HepG2 (cell line): ENCODE data around the gene NCOA4. TPM values are rescaled to one million over a fixed set of nuclear protein-coding genes. Genes with fewer than 3 reads are reported as not detected.

Experiments used
- ATAC-seq: fragments of 200-7000 bp; cut with Tn5 transposase; 3 replicates; pipeline ENCODE4 v1.9.1; 2020; ENCODE audit warnings: mild to moderate bottlenecking, moderate library complexity
- BruUV-seq: library from RNA; stranded (reverse); fragments of 400-500 nt; replicated peaks from 2 replicates; lab custom pipeline; 2021; lab: Mats Ljungman, UMichigan
- CTCF ChIA-PET: fragments of 300-600 bp; formaldehyde crosslinking; extraction: SDS; loops from one replicate; lab custom pipeline; 2021; ENCODE audit warnings: low total read pairs, inconsistent platforms, low intra/inter-chr PET ratio; lab: Yijun Ruan, JAX
- POLR2A ChIA-PET: fragments of 350-600 bp; sonication (Branson Sonifier 250); formaldehyde crosslinking; loops from one replicate; lab custom pipeline; 2020; ENCODE audit warnings: antibody characterized with exemption, inconsistent platforms; lab: Yijun Ruan, JAX
- DNase-seq: peaks from one replicate; pipeline ENCODE4 v3.0.0-alpha.2; 2015; ENCODE audit warnings: low spot score
- FAIRE-seq: peaks from 3 replicates; lab custom pipeline; 2011; peaks lifted over from hg19 to GRCh38; lab: Jason Lieb, UNC
- H2AFZ ChIP-seq: one replicate; pipeline ENCODE4 v1.6.1; 2011; ENCODE audit warnings: low read length, inconsistent platforms
- H3K27ac ChIP-seq: fragments of 300-600 bp; 3 replicates; pipeline ENCODE4 v1.8.0; 2011; ENCODE audit warnings: mixed run types, mild to moderate bottlenecking, mixed read lengths, low read length, inconsistent platforms; ENCODE audit not compliant: insufficient read depth; ENCODE audit errors: extremely low read length
- H3K27me3 ChIP-seq, 2 experiments: fragments of 200-600 bp in 1 of 2; 2 replicates in 1 of 2; 3 replicates in 1 of 2; pipeline versions ENCODE4 v1.6.0 to v1.8.0; 2011; ENCODE audit warnings: low read length in 2 of 2, mild to moderate bottlenecking in 2 of 2, moderate library complexity in 2 of 2, inconsistent platforms in 1 of 2; ENCODE audit not compliant: insufficient read depth in 2 of 2, control insufficient read depth in 1 of 2
- H3K36me3 ChIP-seq, 2 experiments: fragments of 200-600 bp in 1 of 2; replicated peaks in 1 of 2; 2 replicates in 1 of 2; 3 replicates in 1 of 2; pipeline versions ENCODE4 v1.5.1 to v1.8.0; 2011; ENCODE audit warnings: low read length in 2 of 2, inconsistent platforms in 1 of 2; ENCODE audit not compliant: insufficient read depth in 2 of 2, control insufficient read depth in 1 of 2
- H3K4me1 ChIP-seq: 2 replicates; pipeline ENCODE4 v1.5.1; 2012; ENCODE audit warnings: low read length, inconsistent platforms; ENCODE audit not compliant: insufficient read depth
- H3K4me2 ChIP-seq: 2 replicates; pipeline ENCODE4 v1.6.0; 2011; ENCODE audit warnings: low read depth, low read length, inconsistent platforms
- H3K4me3 ChIP-seq, 3 experiments: fragments of 200-600 bp in 1 of 3; sonication (generic), shearing (Covaris generic) in 1 of 3; replicated peaks in 1 of 3; 2 replicates each; pipeline ENCODE4 v1.5.1; 2011 to 2016; ENCODE audit warnings: low read length in 3 of 3, inconsistent platforms in 2 of 3, low read depth in 2 of 3, mild to moderate bottlenecking in 2 of 3, control low read depth in 1 of 3, mixed read lengths in 1 of 3; ENCODE audit not compliant: insufficient read depth in 1 of 3
- H3K79me2 ChIP-seq: one replicate; pipeline ENCODE4 v1.6.1; 2011; ENCODE audit warnings: low read length, inconsistent platforms; ENCODE audit not compliant: insufficient read depth
- H3K9ac ChIP-seq: 2 replicates; pipeline ENCODE4 v1.6.0; 2011; ENCODE audit warnings: mild to moderate bottlenecking, low read depth, low read length, inconsistent platforms; ENCODE audit not compliant: insufficient read depth
- H3K9me3 ChIP-seq: 2 replicates; pipeline ENCODE4 v1.5.1; 2012; ENCODE audit warnings: mild to moderate bottlenecking, low read length
- H4K20me1 ChIP-seq: 2 replicates; pipeline ENCODE4 v1.6.0; 2011; ENCODE audit warnings: inconsistent platforms, mild to moderate bottlenecking, low read length, moderate library complexity; ENCODE audit not compliant: insufficient read depth
- EEA1 ChIP-seq: sonication (generic); formaldehyde crosslinking; IDR thresholded peaks from 2 replicates; pipeline ENCODE4 v1.5.1; 2020; ENCODE audit warnings: mild to moderate bottlenecking, missing genetic modification reagents, borderline replicate concordance
- ELF1 ChIP-seq: sonication (generic); formaldehyde crosslinking; IDR thresholded peaks from 2 replicates; pipeline ENCODE4 v1.4.0; 2020; ENCODE audit warnings: missing genetic modification reagents
- FOSL2 ChIP-seq: sonication (generic); formaldehyde crosslinking; IDR thresholded peaks from 2 replicates; pipeline ENCODE4 v1.4.0; 2020; ENCODE audit warnings: missing genetic modification reagents
- FOXA3 ChIP-seq: IDR thresholded peaks from 2 replicates; pipeline ENCODE4 v1.6.1; 2016; ENCODE audit warnings: missing genetic modification reagents, missing compliant biosample characterization
- KAT7 ChIP-seq: IDR thresholded peaks from 2 replicates; pipeline ENCODE4 v1.6.1; 2018; ENCODE audit warnings: borderline replicate concordance, missing compliant biosample characterization
- MAFF ChIP-seq: IDR thresholded peaks from 2 replicates; pipeline ENCODE4 v1.6.1; 2011; ENCODE audit warnings: low read depth, low read length, improper control_type of control experiment
- MED1 ChIP-seq: sonication (generic); formaldehyde crosslinking; IDR thresholded peaks from 2 replicates; pipeline ENCODE4 v1.4.0; 2020; ENCODE audit warnings: missing genetic modification reagents
- NONO ChIP-seq, 2 experiments: fragments of 450-650 bp in 1 of 2; sonication (generic) in 1 of 2; formaldehyde crosslinking in 1 of 2; IDR thresholded peaks in 1 of 2; conservative IDR thresholded peaks in 1 of 2; 2 replicates each; pipeline versions ENCODE4 v1.6.1 to v1.8.0; 2017 to 2022; ENCODE audit warnings: mild to moderate bottlenecking in 1 of 2, missing genetic modification reagents in 1 of 2, moderate library complexity in 1 of 2
- POLR2AphosphoS5 ChIP-seq: IDR thresholded peaks from 2 replicates; pipeline ENCODE4 v1.6.1; 2012; ENCODE audit warnings: low read depth, low read length
- SOX6 ChIP-seq, 2 experiments: fragments of 450-650 bp in 1 of 2; sonication (generic) in 1 of 2; formaldehyde crosslinking in 1 of 2; IDR thresholded peaks; 2 replicates each; pipeline versions ENCODE4 v1.4.0 to v1.6.1; 2017 to 2020; ENCODE audit warnings: antibody characterized with exemption in 1 of 2, mild to moderate bottlenecking in 1 of 2, missing genetic modification reagents in 1 of 2
- SP5 ChIP-seq: IDR thresholded peaks from 2 replicates; pipeline ENCODE4 v1.6.1; 2016; ENCODE audit warnings: low read depth, borderline replicate concordance
- TBL1XR1 ChIP-seq: fragments of 150-350 bp; IDR thresholded peaks from 2 replicates; pipeline ENCODE4 v1.6.1; 2014; ENCODE audit warnings: borderline replicate concordance, low read length; ENCODE audit not compliant: partially characterized antibody
- ZNF12 ChIP-seq: sonication (generic); formaldehyde crosslinking; IDR thresholded peaks from 2 replicates; pipeline ENCODE4 v1.5.0; 2020; ENCODE audit warnings: missing genetic modification reagents
- ZNF143 ChIP-seq: sonication (generic); formaldehyde crosslinking; IDR thresholded peaks from 2 replicates; pipeline ENCODE4 v1.4.0; 2020; ENCODE audit warnings: missing genetic modification reagents
- ZNF3 ChIP-seq: IDR thresholded peaks from 2 replicates; pipeline ENCODE4 v1.7.0; 2017; ENCODE audit warnings: inconsistent platforms
- ZNF333 ChIP-seq: sonication (generic); formaldehyde crosslinking; IDR thresholded peaks from 2 replicates; pipeline ENCODE4 v1.4.0; 2020; ENCODE audit warnings: mild to moderate bottlenecking, missing genetic modification reagents, borderline replicate concordance
- ZNF503 ChIP-seq: sonication (generic); formaldehyde crosslinking; IDR thresholded peaks from 2 replicates; pipeline ENCODE4 v1.4.0; 2020; ENCODE audit warnings: missing genetic modification reagents
- ZNF567 ChIP-seq: sonication (generic); formaldehyde crosslinking; IDR thresholded peaks from 2 replicates; pipeline ENCODE4 v1.8.1; 2023; ENCODE audit warnings: mild to moderate bottlenecking, missing genetic modification reagents, borderline replicate concordance
- ZSCAN9 ChIP-seq: IDR thresholded peaks from 2 replicates; pipeline ENCODE4 v1.6.1; 2016; ENCODE audit warnings: borderline replicate concordance
- WGBS: methylation state at CpG from one replicate; pipeline ENCODE4 v1.1.6; 2017; ENCODE audit warnings: low lambda C conversion rate; 5-methylcytosine and 5-hydroxymethylcytosine counted together
- in situ Hi-C: cut with HindIII; loops from 2 replicates; pipeline ENCODE4 v1.10.0; 2017; ENCODE audit warnings: low pct_unique_long_range_greater_than_20kb; ENCODE audit not compliant: extremely low pct_ligation_motif_present
- intact Hi-C: fragments of 100-400 bp; cut with micrococcal nuclease; formaldehyde crosslinking; loops from one replicate; pipeline ENCODE4 v1.10.0; 2022; ENCODE audit not compliant: unreplicated experiment
- polyA plus RNA-seq, 8 experiments: library from polyadenylated mRNA; depleted of rRNA in 3 of 8; stranded (reverse) in 7 of 8; unstranded in 1 of 8; fragments of >200 nt; fragmentation: Illumina TruSeq in 4 of 8; extraction: Trizol in 4 of 8; gene quantifications; 2 replicates each; pipeline versions ENCODE4 v1.2.1 to v1.2.3, GENCODE V29; 2011 to 2016; ENCODE audit warnings: low read depth in 4 of 8, missing spikeins in 1 of 8, mixed read lengths in 1 of 8; ENCODE audit not compliant: insufficient read depth in 1 of 8
- total RNA-seq, 5 experiments: library from RNA; depleted of rRNA; stranded (reverse); fragments of >200 nt; fragmentation: Illumina TruSeq; extraction: Trizol; gene quantifications; 2 replicates each; pipeline ENCODE4 v1.2.3, GENCODE V29; 2016; ENCODE audit warnings: low read depth in 1 of 5
- TF ChIP-seq, protein P1 (sequence below): sonication (generic); formaldehyde crosslinking; IDR thresholded peaks from 2 replicates; pipeline ENCODE4 v1.4.0; 2020; ENCODE audit warnings: mild to moderate bottlenecking, low read depth, missing genetic modification reagents

Gene NCOA4
- total and polyA plus RNA-seq, 2 of the 13 experiments (the other 11 are each of a cell fraction or from before 2014, with no cell fraction given), result 306 to 400 TPM

DNA sequence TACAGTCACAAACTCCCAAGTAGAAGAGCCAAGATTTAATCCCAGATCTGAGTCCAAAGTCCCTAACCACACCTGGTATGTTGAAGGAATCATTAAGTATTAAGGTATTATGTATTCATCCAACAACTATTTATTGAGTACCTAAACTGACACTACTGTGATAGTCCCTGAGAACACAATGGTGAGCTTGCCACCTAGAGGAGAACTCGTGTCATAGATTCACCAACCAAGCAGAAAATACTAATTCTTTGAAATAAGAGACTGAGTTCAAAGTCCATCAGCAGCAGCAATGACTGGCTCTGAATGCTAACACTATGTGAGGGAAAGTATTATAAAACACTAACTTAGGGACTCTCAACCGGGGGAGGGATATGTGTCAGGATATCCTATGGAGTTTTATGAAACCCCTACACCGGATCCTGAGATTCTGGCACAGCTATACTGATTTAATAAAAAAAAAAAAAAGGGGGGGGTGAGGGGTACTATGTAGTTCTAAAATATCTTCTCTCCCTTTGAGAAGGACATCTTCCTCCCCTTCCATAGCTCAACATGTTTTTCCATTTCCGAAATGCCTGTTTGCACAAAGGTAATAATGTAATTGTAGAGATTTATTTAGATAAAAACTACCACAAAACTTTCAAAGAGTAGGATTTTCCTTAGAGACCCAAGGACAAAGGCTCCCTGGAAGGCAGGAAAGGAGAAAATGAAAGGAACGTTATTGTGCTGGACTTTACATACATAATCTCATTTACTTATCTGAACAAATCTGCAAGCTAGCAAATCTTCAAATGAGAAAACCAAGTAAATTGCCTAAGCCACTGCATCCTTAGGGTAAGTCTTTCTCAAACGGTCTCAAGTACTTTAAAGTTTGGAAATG, 1.6 kb downstream of the NCOA4 start:
- WGBS, result under 1% methylated on average over 6 of the region's 6 CpGs
- 0 out of 2 replicates have a peak, but pooled peaks have one; percentile 19 for TF ChIP-seq SP5 (CRISPR knock-in tag)
- TF ChIP-seq ELF1 (CRISPR knock-in tag), result no peak
- TF ChIP-seq EEA1, result no peak
- no peak for TF ChIP-seq ZNF12 (CRISPR knock-in tag)
- TF ChIP-seq, protein P1, sequence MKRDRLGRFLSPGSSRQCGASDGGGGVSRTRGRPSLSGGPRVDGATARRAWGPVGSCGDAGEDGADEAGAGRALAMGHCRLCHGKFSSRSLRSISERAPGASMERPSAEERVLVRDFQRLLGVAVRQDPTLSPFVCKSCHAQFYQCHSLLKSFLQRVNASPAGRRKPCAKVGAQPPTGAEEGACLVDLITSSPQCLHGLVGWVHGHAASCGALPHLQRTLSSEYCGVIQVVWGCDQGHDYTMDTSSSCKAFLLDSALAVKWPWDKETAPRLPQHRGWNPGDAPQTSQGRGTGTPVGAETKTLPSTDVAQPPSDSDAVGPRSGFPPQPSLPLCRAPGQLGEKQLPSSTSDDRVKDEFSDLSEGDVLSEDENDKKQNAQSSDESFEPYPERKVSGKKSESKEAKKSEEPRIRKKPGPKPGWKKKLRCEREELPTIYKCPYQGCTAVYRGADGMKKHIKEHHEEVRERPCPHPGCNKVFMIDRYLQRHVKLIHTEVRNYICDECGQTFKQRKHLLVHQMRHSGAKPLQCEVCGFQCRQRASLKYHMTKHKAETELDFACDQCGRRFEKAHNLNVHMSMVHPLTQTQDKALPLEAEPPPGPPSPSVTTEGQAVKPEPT (CRISPR knock-in tag), result no peak
- TF ChIP-seq FOSL2 (CRISPR knock-in tag), result peak; percentile 44
- peak; percentile 78 for TF ChIP-seq MED1
- TF ChIP-seq POLR2AphosphoS5, result peak; percentile 86
- peak; percentile 53; the same call in 1 of the 2 replicates for TF ChIP-seq KAT7 (CRISPR knock-in tag)
- no peak for TF ChIP-seq ZNF143
- no peak for TF ChIP-seq ZNF567 (CRISPR knock-in tag)
- TF ChIP-seq ZNF3 (CRISPR knock-in tag), result no peak
- peak; percentile 64 for TF ChIP-seq MAFF
- TF ChIP-seq SOX6 (IDR thresholded peaks at IDR 0.05), result no peak
- peak; percentile 56; the same call in 1 of the 2 replicates for TF ChIP-seq SOX6 (CRISPR knock-in tag; IDR thresholded peaks at IDR 0.05)
- TF ChIP-seq NONO (IDR thresholded peaks at IDR 0.05), result no peak
- no peak for TF ChIP-seq NONO (CRISPR knock-in tag; conservative IDR thresholded peaks at IDR 0.05)
- TF ChIP-seq ZNF503 (CRISPR knock-in tag), result peak; percentile 15; the same call in 1 of the 2 replicates
- TF ChIP-seq FOXA3 (CRISPR knock-in tag), result peak; percentile 50
- no peak for TF ChIP-seq ZNF333 (CRISPR knock-in tag)
- TF ChIP-seq TBL1XR1, result no peak
- TF ChIP-seq ZSCAN9 (CRISPR knock-in tag), result peak; percentile 65; the same call in 1 of the 2 replicates

More for the DNA sequence above, 1.6 kb downstream of the NCOA4 start:
- H3K36me3 ChIP-seq, result peaks cover 0 to 6% of the 10 kb centered on the region in 2 experiments; a peak in 2 of 5 replicates
- peak overlapping the region; percentile 85 to 92 (median 88) for H3K4me3 ChIP-seq
- DNase-seq, result peak; percentile 95
- H2AFZ ChIP-seq, result no peak overlapping the region
- H3K4me2 ChIP-seq, result peak overlapping the region; percentile 93
- ATAC-seq, result peak; percentile 31
- in situ Hi-C loops, result no loop called here
- H3K9ac ChIP-seq, result peak overlapping the region; percentile 96
- no peak for FAIRE-seq
- peaks cover 47% of the 10 kb centered on the region for H4K20me1 ChIP-seq
- peaks cover 79% of the 10 kb centered on the region for H3K4me1 ChIP-seq
- no TSS peak for BruUV-seq
- H3K79me2 ChIP-seq, result peaks cover 78% of the 10 kb centered on the region
- no peaks in the 10 kb centered on the region for H3K9me3 ChIP-seq
- no peaks in the 10 kb centered on the region; a peak in 1 of 5 replicates for H3K27me3 ChIP-seq
- peak overlapping the region; percentile 86 for H3K27ac ChIP-seq
- intact Hi-C loops, result loop anchor here (2.0 to 10.0 kb wide), 2 partner anchors 46 to 196 kb away; no protein-coding TSS in a partner anchor
- POLR2A ChIA-PET, result interaction anchor here (1.3 to 2.4 kb wide), 4 partner anchors 9 to 27 kb away, joined by 8 to 22 read pairs (median 14); no protein-coding TSS in a partner anchor
- CTCF ChIA-PET, result interaction anchor here (0.7 to 1.0 kb wide), 2 partner anchors 45 to 46 kb away, joined by 3 read pairs; no protein-coding TSS in a partner anchor
